T-helper 22 cell (primary cell): ENCODE data around the gene MIA3.
"Not testable (repeated sequence)": the region's sequence is repeated elsewhere in the genome, so short reads cannot be mapped to it uniquely, and the experiment has no call there.

Experiments used
- DNase-seq: peaks from one replicate; pipeline ENCODE4 v3.0.0-alpha.2; 2020; ENCODE audit warnings: low read depth

MIA3 gene

GRCh38 chr1:222618001-222618879 is at the start of gene MIA3:
MIA3 (plus strand) TSS chr1:222618097; CDS start chr1:222618111, 14 bp downstream.
- peak; percentile 23 for DNase-seq

GRCh38 chr1:222570837-222571236 is 47.1 kb upstream of the MIA3 start:
- DNase-seq = no peak

GRCh38 chr1:222579316-222579715 is 38.6 kb upstream of the MIA3 start:
- no peak for DNase-seq

GRCh38 chr1:222582099-222582774 is 35.7 kb upstream of the MIA3 start:
- no peak for DNase-seq

- no peak for DNase-seq
Observed at GRCh38 chr1:222583079-222583478, 34.8 kb upstream of the MIA3 start.

GRCh38 chr1:222586842-222587241 is 31.1 kb upstream of the MIA3 start:
- DNase-seq = no peak

GRCh38 chr1:222588135-222588534 is 29.8 kb upstream of the MIA3 start:
- DNase-seq = no peak

GRCh38 chr1:222589462-222590302 is 28.2 kb upstream of the MIA3 start, which contains the start of gene TAF1A:
TAF1A (minus strand) TSS chr1:222589933.
- peak; percentile 82 for DNase-seq

- no peak for DNase-seq
Observed at GRCh38 chr1:222592171-222592570, 25.7 kb upstream of the MIA3 start.

GRCh38 chr1:222594789-222595188 is 23.1 kb upstream of the MIA3 start:
- DNase-seq = no peak

GRCh38 chr1:222596696-222597095 is 21.2 kb upstream of the MIA3 start:
- DNase-seq = no peak

- DNase-seq = no peak
Observed at GRCh38 chr1:222600281-222600680, 17.6 kb upstream of the MIA3 start.

- no peak for DNase-seq
Observed at GRCh38 chr1:222601257-222601656, 16.6 kb upstream of the MIA3 start.

- DNase-seq = no peak
Observed at GRCh38 chr1:222606757-222607156, 11.1 kb upstream of the MIA3 start.

GRCh38 chr1:222609111-222609510 is 8.8 kb upstream of the MIA3 start:
- DNase-seq = not testable (repeated sequence)

GRCh38 chr1:222610728-222611127 is 7.2 kb upstream of the MIA3 start:
- DNase-seq = no peak

- no peak for DNase-seq
Observed at GRCh38 chr1:222613627-222614026, 4.3 kb upstream of the MIA3 start.

GRCh38 chr1:222616525-222616924 is 1.4 kb upstream of the MIA3 start:
- no peak for DNase-seq

GRCh38 chr1:222617367-222617951 is 438 bp upstream of the MIA3 start:
- peak; percentile 97 for DNase-seq

GRCh38 chr1:222618880-222619596 is 1.1 kb downstream of the MIA3 start:
- DNase-seq = no peak

- DNase-seq = no peak
Observed at GRCh38 chr1:222620566-222620965, 2.7 kb downstream of the MIA3 start.
